NCI-H2196 (cell line): ENCODE data around the gene TRIM67.
"Not testable (repeated sequence)": the region's sequence is repeated elsewhere in the genome, so short reads cannot be mapped to it uniquely, and the experiment has no call there.

Experiments used
- DNase-seq: peaks from one replicate; lab custom pipeline; 2025; ENCODE audit not compliant: unreplicated experiment; lab: John Stamatoyannopoulos, UW

Gene TRIM67

GRCh38 chr1:231157311-231157710, 4.5 kb upstream of the TRIM67 start:
- DNase-seq = no peak

GRCh38 chr1:231158141-231158540, 3.7 kb upstream of the TRIM67 start:
- not testable (repeated sequence) for DNase-seq

GRCh38 chr1:231159202-231159962, 2.5 kb upstream of the TRIM67 start:
- no peak for DNase-seq

- DNase-seq = no peak
These were observed 1.7 kb upstream of the TRIM67 start for GRCh38 chr1:231159963-231160761.

- DNase-seq = no peak
These were observed 777 bp upstream of the TRIM67 start for GRCh38 chr1:231160895-231161666.

- DNase-seq = peak; percentile 43
These were observed 575 bp downstream of the TRIM67 start for GRCh38 chr1:231162297-231162969.

- DNase-seq = no peak
These were observed 1.3 kb downstream of the TRIM67 start for GRCh38 chr1:231162970-231163829.

- no peak for DNase-seq
These were observed 2.1 kb downstream of the TRIM67 start for GRCh38 chr1:231163830-231164427.

- no peak for DNase-seq
These were observed 3.5 kb downstream of the TRIM67 start for GRCh38 chr1:231165371-231165770.

GRCh38 chr1:231166398-231166797, 4.5 kb downstream of the TRIM67 start:
- DNase-seq = no peak

- no peak for DNase-seq
These were observed 9.0 kb downstream of the TRIM67 start for GRCh38 chr1:231170875-231171274.

- DNase-seq = peak; percentile 19
These were observed 9.9 kb downstream of the TRIM67 start for GRCh38 chr1:231171623-231172197.

- peak; percentile 19 for DNase-seq
These were observed 10.6 kb downstream of the TRIM67 start for GRCh38 chr1:231172411-231172810.

- no peak for DNase-seq
These were observed 14.6 kb downstream of the TRIM67 start for GRCh38 chr1:231176421-231176820.

- DNase-seq = no peak
These were observed 15.4 kb downstream of the TRIM67 start for GRCh38 chr1:231177226-231177625.

- DNase-seq = no peak
These were observed 16.1 kb downstream of the TRIM67 start for GRCh38 chr1:231177936-231178335.

- no peak for DNase-seq
These were observed 17.1 kb downstream of the TRIM67 start for GRCh38 chr1:231178970-231179369.

- no peak for DNase-seq
These were observed 18.2 kb downstream of the TRIM67 start for GRCh38 chr1:231180034-231180433.

GRCh38 chr1:231181271-231181670, 19.4 kb downstream of the TRIM67 start:
- DNase-seq = no peak
